GM13976 (cell line): Measurements from ENCODE around the gene TNFSF18.

Source experiments
- DNase-seq: peaks from one replicate; pipeline ENCODE4 v3.0.0; 2012; ENCODE audit warnings: low spot score
- in situ Hi-C: fragments of 300-500 bp; cut with MboI; formaldehyde crosslinking; loops from one replicate; pipeline ENCODE4 v1.12.0; 2022; ENCODE audit warnings: low sequenced_read_pairs, mixed read lengths, inconsistent platforms; ENCODE audit not compliant: unreplicated experiment
- TF ChIP-seq, protein P1 (sequence below): IDR thresholded peaks from 2 replicates; pipeline ENCODE4 v1.5.1; 2012; ENCODE audit warnings: borderline replicate concordance, mild to moderate bottlenecking; ENCODE audit not compliant: insufficient read depth; ENCODE audit errors: extremely low read depth, missing control alignments, control extremely low read depth

The TNFSF18 gene

GRCh38 chr1:173009597-173009996 is 41.1 kb downstream of the TNFSF18 start:
- DNase-seq = no peak
- in situ Hi-C loops = no loop called here
- TF ChIP-seq, protein P1, sequence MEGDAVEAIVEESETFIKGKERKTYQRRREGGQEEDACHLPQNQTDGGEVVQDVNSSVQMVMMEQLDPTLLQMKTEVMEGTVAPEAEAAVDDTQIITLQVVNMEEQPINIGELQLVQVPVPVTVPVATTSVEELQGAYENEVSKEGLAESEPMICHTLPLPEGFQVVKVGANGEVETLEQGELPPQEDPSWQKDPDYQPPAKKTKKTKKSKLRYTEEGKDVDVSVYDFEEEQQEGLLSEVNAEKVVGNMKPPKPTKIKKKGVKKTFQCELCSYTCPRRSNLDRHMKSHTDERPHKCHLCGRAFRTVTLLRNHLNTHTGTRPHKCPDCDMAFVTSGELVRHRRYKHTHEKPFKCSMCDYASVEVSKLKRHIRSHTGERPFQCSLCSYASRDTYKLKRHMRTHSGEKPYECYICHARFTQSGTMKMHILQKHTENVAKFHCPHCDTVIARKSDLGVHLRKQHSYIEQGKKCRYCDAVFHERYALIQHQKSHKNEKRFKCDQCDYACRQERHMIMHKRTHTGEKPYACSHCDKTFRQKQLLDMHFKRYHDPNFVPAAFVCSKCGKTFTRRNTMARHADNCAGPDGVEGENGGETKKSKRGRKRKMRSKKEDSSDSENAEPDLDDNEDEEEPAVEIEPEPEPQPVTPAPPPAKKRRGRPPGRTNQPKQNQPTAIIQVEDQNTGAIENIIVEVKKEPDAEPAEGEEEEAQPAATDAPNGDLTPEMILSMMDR = no peak

DNA sequence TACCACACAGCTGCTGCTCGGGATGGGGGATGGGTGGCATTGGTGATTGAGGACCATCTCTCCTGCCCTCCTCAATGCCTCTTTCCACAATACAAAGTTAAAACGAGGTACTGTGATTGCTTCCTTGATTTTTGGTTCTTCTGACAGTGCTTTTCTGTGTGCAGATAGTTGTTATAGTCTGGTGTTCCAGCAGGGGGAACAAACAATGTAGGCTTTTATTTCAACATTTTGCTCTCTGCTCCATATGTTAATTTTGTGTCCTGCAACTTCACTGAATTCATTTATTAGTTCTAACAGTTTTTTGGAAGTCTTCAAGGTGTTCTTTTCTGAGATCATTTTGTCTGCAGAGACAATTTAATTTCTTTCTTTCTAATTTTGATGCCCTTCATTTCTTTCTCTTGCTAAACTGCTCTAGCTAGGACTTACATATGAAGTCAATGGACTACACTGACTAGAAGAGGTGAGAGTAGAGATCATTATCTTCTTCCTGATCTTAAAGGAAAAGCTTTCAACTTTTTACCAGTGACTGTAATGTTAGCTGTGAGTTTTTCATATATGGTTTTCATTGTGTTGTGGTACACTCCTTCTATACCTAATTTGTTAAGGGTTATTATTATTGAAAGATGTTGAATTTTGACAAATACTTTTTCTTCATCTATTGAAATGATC is 45.4 kb downstream of the TNFSF18 start:
- TF ChIP-seq, protein P1 = no peak
- in situ Hi-C loops = no loop called here
- DNase-seq = no peak

- in situ Hi-C loops = no loop called here
- no peak for DNase-seq
- TF ChIP-seq, protein P1 = no peak
Observed at GRCh38 chr1:173002891-173003838, 47.6 kb downstream of the TNFSF18 start.

DNA sequence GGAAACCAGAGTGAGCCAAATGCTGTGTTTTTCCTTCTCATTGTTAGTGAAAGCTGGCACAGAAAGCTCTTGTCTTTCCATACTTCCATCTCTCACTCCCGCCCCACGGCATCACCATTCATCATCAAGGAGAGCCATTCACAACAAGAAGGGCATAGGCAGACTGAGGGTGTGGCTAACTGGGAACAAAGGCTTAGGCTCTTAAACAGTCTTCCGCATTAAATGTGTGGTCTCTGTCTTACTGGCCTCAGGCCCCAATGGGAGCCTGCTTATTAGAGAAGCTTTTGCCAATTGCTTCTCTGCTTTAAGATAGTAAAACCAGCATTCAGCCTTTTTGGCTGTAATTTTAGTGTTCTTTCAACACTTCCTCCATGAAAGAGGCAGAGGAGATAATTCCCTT is 51.4 kb downstream of the TNFSF18 start:
- TF ChIP-seq, protein P1 = no peak
- in situ Hi-C loops = no loop called here

DNA sequence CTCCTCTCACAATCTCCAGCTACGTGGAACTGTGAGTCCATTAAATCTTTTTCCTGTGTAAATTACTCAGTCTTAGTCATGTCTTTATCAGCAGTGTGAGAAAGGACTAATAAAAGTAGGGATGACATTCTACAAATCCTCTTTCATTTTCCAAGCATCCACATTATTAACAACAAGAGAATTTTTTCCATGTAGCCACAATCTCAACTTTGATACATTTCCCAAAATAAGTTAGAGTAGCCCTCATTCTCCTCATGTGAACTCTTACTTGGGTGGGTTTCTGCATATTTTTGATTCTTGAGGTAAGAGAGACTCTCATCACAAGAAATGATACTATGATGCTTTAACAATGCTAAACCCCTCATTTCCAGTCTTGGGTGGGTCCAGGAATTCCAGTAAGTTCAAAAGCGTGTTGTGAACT is 52.8 kb downstream of the TNFSF18 start:
- in situ Hi-C loops = no loop called here
- DNase-seq = no peak
- TF ChIP-seq, protein P1 = no peak

More for the DNA sequence above, 51.4 kb downstream of the TNFSF18 start:
- no peak for DNase-seq

DNA sequence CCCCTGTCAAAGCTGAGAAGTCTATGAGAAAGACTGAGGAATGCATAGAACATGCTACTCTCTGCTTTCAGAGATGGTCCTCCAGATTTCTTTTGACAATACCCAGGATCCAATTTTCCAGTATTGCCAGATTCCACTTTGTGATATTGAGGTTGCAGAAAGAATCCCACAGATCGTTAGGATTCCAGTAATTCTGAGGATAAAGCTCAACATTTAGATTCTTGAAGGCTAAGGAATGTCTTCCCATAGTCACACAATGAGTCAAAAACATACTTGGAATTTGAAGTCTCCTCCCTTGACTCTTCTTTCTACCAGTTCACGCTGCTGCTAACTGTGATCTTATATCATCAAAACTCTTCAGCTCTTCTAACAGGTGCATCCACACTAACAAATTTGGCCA is 57.1 kb downstream of the TNFSF18 start:
- TF ChIP-seq, protein P1 = no peak
- no peak for DNase-seq
- in situ Hi-C loops = no loop called here
